Measurements from ENCODE around the gene PSMD8.

- TF ChIP-seq, protein P1, sequence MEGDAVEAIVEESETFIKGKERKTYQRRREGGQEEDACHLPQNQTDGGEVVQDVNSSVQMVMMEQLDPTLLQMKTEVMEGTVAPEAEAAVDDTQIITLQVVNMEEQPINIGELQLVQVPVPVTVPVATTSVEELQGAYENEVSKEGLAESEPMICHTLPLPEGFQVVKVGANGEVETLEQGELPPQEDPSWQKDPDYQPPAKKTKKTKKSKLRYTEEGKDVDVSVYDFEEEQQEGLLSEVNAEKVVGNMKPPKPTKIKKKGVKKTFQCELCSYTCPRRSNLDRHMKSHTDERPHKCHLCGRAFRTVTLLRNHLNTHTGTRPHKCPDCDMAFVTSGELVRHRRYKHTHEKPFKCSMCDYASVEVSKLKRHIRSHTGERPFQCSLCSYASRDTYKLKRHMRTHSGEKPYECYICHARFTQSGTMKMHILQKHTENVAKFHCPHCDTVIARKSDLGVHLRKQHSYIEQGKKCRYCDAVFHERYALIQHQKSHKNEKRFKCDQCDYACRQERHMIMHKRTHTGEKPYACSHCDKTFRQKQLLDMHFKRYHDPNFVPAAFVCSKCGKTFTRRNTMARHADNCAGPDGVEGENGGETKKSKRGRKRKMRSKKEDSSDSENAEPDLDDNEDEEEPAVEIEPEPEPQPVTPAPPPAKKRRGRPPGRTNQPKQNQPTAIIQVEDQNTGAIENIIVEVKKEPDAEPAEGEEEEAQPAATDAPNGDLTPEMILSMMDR (IDR thresholded peaks at IDR 0.05; ENCODE audit: low read depth, low read length), result no peak
- TF ChIP-seq POLR2A (IDR thresholded peaks at IDR 0.05; ENCODE audit: extremely low read depth, insufficient read length), result no peak
- no peak for TF ChIP-seq MAX (IDR thresholded peaks at IDR 0.05; ENCODE audit: low read depth, low read length)
- TF ChIP-seq MYC (IDR thresholded peaks at IDR 0.05; ENCODE audit: low read depth, low read length), result no peak
Measured at GRCh38 chr19:38429811-38430156, 55.4 kb downstream of the PSMD8 start.

All from NB4 (cell line).